Measurements from ENCODE around the gene CPSF4L. TPM values are rescaled to one million over a fixed set of nuclear protein-coding genes. Genes with fewer than 3 reads are reported as not detected.

Gene CPSF4L
- total RNA-seq, 1 experiment from 2014 or later: not detected

GRCh38 chr17:73290399-73291259, 28.9 kb upstream of the CPSF4L start:
- no peak for DNase-seq (ENCODE audit: extremely low read depth, low read depth)

DNA sequence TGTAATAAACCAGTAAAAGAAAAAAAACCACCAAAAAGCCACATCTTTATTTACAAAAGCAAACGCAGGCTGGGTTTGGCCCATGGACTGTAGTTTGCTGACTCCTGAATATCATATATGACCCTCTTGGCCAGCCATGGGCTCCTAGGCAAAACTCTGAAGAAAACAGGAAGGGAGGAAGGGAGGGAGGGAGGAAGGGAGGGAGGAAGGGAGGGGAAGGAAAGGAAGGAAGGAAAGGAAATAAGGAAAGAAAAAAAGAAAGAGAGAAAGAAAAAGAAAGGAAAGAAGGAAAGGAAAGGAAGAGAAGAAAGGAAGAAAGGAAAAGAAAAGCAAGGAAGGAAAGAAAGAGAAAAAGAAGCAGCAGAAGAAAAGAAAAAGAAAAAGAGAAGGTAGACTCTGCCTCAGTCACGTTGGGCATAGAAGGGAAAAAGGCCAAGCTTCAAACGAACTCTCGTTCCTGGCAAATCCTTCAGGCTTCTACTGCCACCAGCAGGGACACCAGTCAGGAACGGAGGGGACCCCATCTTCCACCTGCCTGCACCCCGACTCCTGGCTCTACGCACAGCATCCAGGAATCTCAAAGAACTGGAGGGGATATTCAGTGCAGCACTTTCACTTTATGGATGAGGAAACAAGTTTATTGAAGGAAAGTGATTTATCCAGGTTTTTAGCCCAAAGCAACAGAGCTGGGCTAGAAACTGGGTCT, 28.0 kb upstream of the CPSF4L start:
- no peak for DNase-seq (ENCODE audit: extremely low read depth, low read depth)

DNA sequence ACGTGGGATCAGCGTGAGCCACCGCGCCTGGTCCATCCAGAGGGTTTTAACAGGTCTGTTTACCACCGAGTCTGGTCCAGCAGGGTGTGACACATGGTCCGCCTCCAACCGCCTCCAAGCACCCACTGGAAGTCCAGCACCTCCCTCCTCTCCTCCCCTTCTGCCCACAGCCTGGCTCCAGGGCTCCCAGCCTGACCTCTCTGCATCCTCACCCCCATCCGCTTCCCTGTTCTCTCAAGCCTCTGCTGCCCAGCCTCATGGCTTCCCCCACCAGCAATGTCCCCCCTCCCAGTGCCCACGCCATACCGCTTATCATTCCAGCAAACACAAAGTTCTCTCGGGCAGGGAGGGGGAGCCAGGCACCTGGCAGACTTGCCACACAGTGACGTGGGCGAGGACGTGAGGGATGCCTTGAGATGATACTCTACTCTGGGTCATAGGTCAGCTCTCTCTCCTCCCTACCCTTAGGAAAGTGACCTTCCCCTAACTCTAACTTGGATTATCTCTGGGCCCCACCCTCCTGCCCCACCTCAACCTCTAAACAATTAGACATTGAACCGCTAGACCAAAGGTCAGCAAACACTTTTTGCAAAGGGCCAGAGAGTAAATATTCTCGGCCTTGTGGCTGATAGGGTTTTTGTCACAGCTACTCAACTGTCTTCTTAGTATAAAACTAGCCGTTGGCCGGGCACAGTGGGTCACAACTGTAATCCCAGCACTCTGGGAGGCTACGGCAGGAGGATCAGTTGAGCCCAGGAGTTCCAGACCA, 27.0 kb upstream of the CPSF4L start:
- no peak for DNase-seq (ENCODE audit: extremely low read depth, low read depth)

- no peak for DNase-seq (ENCODE audit: extremely low read depth, low read depth)
Measured at GRCh38 chr17:73286863-73287296, 25.2 kb upstream of the CPSF4L start.

GRCh38 chr17:73285916-73286862, 24.5 kb upstream of the CPSF4L start:
- no peak for DNase-seq (ENCODE audit: extremely low read depth, low read depth)

- DNase-seq (ENCODE audit: extremely low read depth, low read depth): no peak
Measured at GRCh38 chr17:73285603-73285908, 23.9 kb upstream of the CPSF4L start.

DNA sequence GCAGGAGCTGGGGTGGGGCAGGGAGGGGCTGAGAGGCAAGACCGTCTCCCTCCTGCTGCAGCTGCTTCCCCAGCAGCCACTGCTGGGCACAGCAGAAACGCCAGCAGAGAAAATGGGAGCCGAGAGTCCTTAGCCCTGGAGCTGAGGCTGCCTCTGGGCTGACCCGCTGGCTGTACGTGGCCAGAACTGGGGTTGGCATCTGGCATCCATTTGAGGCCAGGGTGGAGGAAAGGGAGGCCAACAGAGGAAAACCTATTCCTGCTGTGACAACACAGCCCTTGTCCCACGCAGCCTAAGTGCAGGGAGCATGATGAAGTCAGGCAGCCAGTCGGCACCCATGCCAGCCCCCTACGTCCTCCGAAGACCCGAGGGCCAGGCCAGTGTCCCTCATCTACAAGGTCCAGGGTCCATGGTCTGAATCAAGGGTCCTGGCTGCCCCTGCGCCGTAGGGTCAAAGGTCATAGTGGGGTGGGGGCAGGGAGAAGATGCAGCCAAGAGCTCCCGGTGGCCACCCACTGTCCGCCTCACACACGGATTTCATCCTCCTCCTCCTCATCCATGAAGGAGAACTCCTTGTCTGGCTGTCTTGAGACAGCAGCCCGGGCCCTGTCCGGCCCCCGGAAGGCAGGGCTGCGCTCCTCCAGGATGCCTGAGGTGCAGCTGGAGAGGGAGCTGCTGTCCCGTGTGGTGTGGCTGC, 23.4 kb upstream of the CPSF4L start:
- DNase-seq (ENCODE audit: extremely low read depth, low read depth): no peak

DNA sequence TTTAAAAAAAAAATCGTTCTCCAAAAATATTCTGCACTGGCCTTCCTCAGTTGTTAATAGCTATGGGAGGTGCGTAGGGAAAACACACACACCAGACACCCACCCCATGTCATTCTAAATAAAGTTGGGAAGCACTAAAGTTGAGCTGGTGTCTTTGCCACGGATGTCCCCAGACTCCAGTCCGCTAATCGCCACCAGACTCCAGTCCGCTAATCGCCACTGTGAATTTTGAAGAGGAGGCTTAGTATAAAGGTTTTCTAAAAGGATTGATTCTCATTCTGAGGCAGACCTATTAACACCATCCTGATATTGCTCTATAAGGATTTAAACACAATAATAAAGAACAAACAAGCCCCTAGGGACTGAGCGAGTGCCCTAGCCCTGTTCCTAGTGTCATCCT, 22.7 kb upstream of the CPSF4L start:
- no peak for DNase-seq (ENCODE audit: extremely low read depth, low read depth)

GRCh38 chr17:73283841-73284282, 22.2 kb upstream of the CPSF4L start:
- no peak for DNase-seq (ENCODE audit: extremely low read depth, low read depth)

DNA sequence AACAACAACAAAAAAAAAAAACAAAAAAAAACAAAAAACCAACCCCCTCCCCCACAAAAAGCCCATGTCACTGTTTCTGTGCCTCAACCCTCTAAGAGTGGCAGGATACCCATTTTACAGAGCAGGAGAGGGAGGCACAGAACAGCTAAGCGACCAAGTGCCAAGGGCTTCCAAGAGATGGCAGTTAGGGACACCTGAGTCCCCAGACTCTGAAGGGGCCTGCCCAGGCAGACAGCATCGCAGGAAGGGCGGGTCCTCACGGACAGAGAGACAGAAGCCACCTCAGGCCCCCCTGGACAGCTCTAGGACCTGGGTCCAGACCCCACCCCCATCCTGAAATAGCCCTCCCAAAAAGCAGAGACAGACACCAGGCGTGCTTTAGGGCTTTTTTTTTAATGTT, 21.6 kb upstream of the CPSF4L start:
- no peak for DNase-seq (ENCODE audit: extremely low read depth, low read depth)

DNA sequence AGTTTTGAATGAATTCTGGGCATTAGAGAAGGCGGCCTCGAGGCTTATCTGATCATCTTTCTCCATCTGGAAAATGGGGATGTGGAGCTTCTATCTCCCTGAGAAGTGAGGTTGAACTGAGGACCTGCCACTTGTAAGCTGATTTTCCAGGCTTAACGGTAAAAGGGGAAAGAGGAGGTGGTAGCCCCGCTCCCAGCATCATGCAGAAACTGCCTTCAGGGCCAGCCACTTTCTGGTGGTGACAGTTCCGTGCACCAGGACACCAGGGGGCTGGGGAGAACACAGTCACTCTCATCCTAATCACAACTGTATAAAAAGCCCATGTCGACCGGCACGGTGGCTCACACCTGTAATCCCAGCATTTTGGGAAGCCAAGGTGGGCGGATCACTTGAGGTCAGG, 20.9 kb upstream of the CPSF4L start:
- DNase-seq (ENCODE audit: extremely low read depth, low read depth): no peak

DNA sequence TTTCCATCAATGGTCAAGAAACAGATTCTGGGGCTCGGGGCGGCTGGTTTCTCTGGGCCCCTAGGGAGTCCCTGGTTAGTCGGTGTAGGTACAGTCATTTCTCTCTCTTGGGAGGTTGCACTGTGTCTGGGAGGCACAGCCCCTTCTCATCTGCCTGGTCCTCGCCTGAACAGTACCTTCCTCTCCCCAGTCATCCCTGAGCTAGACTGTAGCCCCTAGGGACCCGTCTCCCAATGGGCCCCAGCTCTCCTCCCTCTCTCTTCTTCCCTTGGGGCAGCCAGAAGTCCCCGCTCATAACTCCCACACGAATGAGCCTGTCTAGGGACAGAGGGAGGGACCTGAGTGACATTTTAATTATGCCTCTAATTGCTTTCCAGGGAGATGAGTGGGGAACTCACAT, 20.2 kb upstream of the CPSF4L start:
- DNase-seq (ENCODE audit: extremely low read depth, low read depth): no peak

GRCh38 chr17:73280191-73280590, 18.5 kb upstream of the CPSF4L start:
- DNase-seq (ENCODE audit: extremely low read depth, low read depth): no peak

GRCh38 chr17:73279704-73280103, 18.0 kb upstream of the CPSF4L start:
- no peak for DNase-seq (ENCODE audit: extremely low read depth, low read depth)

DNA sequence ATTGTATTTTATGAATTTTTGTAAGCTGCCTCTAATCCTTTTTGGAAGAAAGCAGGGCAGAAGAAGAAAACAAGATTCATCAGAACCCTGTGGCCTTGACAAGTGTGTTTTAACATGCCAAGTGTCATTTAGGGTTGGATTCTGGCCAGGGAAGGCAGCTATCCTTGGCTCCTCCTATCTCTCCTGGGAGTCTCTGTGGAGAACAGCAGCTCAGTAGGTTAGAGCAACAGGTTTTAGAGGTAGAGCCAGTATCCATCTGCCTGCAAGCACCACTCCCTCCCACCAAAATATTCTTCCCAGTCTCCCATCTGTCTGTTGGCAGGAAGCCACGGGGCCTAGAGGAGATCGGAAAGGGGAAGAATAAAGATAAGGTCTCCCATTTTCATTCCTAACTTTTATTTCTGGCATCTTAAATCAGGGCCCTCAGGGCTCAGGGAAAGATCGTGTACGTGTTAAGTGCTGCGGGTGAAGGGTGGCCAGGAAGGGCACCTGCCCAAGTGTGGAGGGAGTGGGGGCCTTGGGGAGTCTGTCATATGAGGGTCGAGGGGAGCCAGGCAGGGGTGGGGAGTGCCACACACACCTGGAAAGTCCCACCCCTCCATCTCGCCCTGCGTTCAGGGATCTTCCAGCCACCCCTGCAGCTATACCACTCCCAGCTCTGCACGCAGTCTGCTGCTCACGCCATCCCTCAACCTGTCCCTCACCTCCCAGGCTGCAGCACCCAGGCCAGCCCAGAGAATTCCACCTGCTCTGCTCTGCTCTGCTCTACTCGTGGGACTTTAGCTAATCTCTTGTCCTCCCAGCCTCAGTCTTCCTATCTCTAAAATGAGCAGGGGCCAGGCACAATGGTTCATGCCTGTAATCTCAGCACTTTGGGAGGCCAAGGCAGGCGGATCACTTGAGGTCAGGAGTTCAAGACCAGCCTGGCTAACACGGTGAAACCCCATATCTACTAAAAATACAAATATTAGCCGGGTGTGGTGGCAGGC, 17.1 kb upstream of the CPSF4L start:
- no peak for DNase-seq (ENCODE audit: extremely low read depth, low read depth)

- DNase-seq (ENCODE audit: extremely low read depth, low read depth): no peak
Measured at GRCh38 chr17:73278049-73278464, 16.4 kb upstream of the CPSF4L start.

- no peak for DNase-seq (ENCODE audit: extremely low read depth, low read depth)
Measured at GRCh38 chr17:73274490-73274889, 12.8 kb upstream of the CPSF4L start.

- DNase-seq (ENCODE audit: extremely low read depth, low read depth): no peak
Measured at GRCh38 chr17:73272906-73273218, 11.2 kb upstream of the CPSF4L start.

- no peak for DNase-seq (ENCODE audit: extremely low read depth, low read depth)
Measured at GRCh38 chr17:73271072-73271471, 9.4 kb upstream of the CPSF4L start.
